ENCODE data around the gene CALN1. TPM values are rescaled to one million over a fixed set of nuclear protein-coding genes. Genes with fewer than 3 reads are reported as not detected.

The CALN1 gene
- total and polyA plus RNA-seq, 2 of the 8 experiments (the other 6 are each of a cell fraction or from before 2014, with no cell fraction given) = 6.4 to 15.2 TPM

DNA sequence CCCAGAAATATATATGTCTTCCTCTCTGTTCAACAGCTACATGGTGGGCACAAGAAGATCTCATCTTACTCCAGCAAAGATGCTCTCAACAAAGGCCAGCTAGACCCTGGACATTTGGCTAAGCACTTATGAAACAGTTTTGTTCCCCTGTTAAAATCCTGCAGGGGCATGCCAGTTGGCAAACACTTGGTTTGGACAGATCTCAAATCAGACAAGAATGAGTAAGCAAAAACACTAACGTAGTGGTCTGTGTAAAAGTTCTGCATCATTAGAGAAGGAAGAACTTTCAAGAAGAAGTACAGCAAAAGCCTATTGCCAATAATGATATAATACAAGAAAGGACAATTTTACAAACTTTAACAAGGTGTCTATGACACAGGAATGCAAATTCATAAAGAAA is 125.6 kb downstream of the CALN1 start:
- DNase-seq (ENCODE audit: low read depth in 1 of 2, low spot score in 2 of 2) = no peak
- H3K23ac ChIP-seq (ENCODE audit: insufficient read length) = no peak overlapping the region
- H3K9me3 ChIP-seq (ENCODE audit: insufficient read depth in 2 of 2, low read depth in 1 of 2, low read length in 1 of 2) = peaks cover 0 to 2% of the 10 kb centered on the region in 2 experiments; a peak in 2 of 4 replicates
- H3K9ac ChIP-seq (replicated peaks in 1 of 4; ENCODE audit: extremely low read depth in 1 of 4, low read depth in 3 of 4, low read length in 3 of 4) = no peak overlapping the region
- H3K23me2 ChIP-seq (ENCODE audit: low read depth, low read length) = no peaks in the 10 kb centered on the region
- H3K18ac ChIP-seq (ENCODE audit: extremely low read depth, low read length) = no peak overlapping the region
- FAIRE-seq = no peak
- no peak overlapping the region for H2BK120ac ChIP-seq (replicated peaks; ENCODE audit: low read depth, low read length)
- no peaks in the 10 kb centered on the region for H3K4me1 ChIP-seq (replicated peaks in 1 of 4; ENCODE audit: control insufficient read depth in 3 of 4, insufficient read depth in 4 of 4, low read length in 3 of 4)
- H3K79me1 ChIP-seq (ENCODE audit: low read depth, low read length) = no peaks in the 10 kb centered on the region; the same call in 1 of the 2 replicates
- H2BK15ac ChIP-seq (ENCODE audit: low read length) = no peak overlapping the region
- H3K36me3 ChIP-seq (ENCODE audit: control insufficient read depth in 2 of 4, insufficient read depth in 4 of 4, low read length in 3 of 4) = no peaks in the 10 kb centered on the region
- H3K27ac ChIP-seq (ENCODE audit: low read depth, low read length) = no peak overlapping the region
- H4K5ac ChIP-seq (ENCODE audit: insufficient read length, low read depth, low read length) = no peak overlapping the region
- H3K79me2 ChIP-seq (ENCODE audit: control insufficient read depth in 1 of 2, insufficient read depth in 2 of 2, low read length in 2 of 2) = no peaks in the 10 kb centered on the region
- no peak for TF ChIP-seq ASH2L (IDR thresholded peaks at IDR 0.05; ENCODE audit: low read length)
- no peak for TF ChIP-seq CTBP2 (IDR thresholded peaks at IDR 0.05; ENCODE audit: borderline replicate concordance, insufficient read depth, insufficient read length, low read length)
- no peak for TF ChIP-seq RNF2 (IDR thresholded peaks at IDR 0.05; ENCODE audit: borderline replicate concordance, low read depth, low read length, missing control alignments, poor library complexity, severe bottlenecking)
- TF ChIP-seq TBP (IDR thresholded peaks at IDR 0.05; ENCODE audit: low read depth, low read length) = no peak
- no peak for TF ChIP-seq CHD2 (IDR thresholded peaks at IDR 0.05; ENCODE audit: low read length)
- TF ChIP-seq MAFK (IDR thresholded peaks at IDR 0.05; ENCODE audit: low read depth, low read length) = no peak
- no peak for TF ChIP-seq SP2 (IDR thresholded peaks at IDR 0.05; ENCODE audit: low read length)
- no peak for TF ChIP-seq POLR2AphosphoS5 (IDR thresholded peaks at IDR 0.05; ENCODE audit: low read depth, low read length)
- TF ChIP-seq GTF2F1 (IDR thresholded peaks at IDR 0.05; ENCODE audit: borderline replicate concordance, low read depth, low read length) = no peak
- TF ChIP-seq RBBP5 (IDR thresholded peaks at IDR 0.05; ENCODE audit: borderline replicate concordance, low read depth, low read length) = no peak
- no peak for TF ChIP-seq KDM4A (IDR thresholded peaks at IDR 0.05; ENCODE audit: low read depth, low read length, severe bottlenecking)
- TF ChIP-seq TEAD4 (IDR thresholded peaks at IDR 0.05; ENCODE audit: low read depth, low read length) = no peak
- TF ChIP-seq JUN (IDR thresholded peaks at IDR 0.05; ENCODE audit: low read depth, low read length) = no peak
- no peak for TF ChIP-seq FOSL1 (IDR thresholded peaks at IDR 0.05; ENCODE audit: insufficient read depth, low read depth, low read length)
- H2BK5ac ChIP-seq (ENCODE audit: low read depth, low read length) = no peak overlapping the region
- no peak overlapping the region for H4K91ac ChIP-seq (replicated peaks; ENCODE audit: insufficient read length, low read length)
- no peak overlapping the region for H3K4me2 ChIP-seq (ENCODE audit: insufficient read depth in 1 of 2, low read depth in 2 of 2, low read length in 2 of 2)
- ChIA-PET POLR2A (ENCODE audit: partially characterized antibody) (interaction anchor here (0.6 kb wide), 1 partner anchor 358 kb away, joined by 3 read pairs; no protein-coding TSS in a partner anchor), CTCF (ENCODE audit: partially characterized antibody) (interaction anchor here (1.3 to 2.0 kb wide), 2 partner anchors 48 to 361 kb away, joined by 4 to 11 read pairs; no protein-coding TSS in a partner anchor)
- no peak overlapping the region for H3K4me3 ChIP-seq (ENCODE audit: extremely low read depth in 1 of 4, insufficient read depth in 2 of 4, low read depth in 3 of 4, low read length in 4 of 4)
- no peak overlapping the region for H2AFZ ChIP-seq (ENCODE audit: low read length)
- H2BK20ac ChIP-seq (ENCODE audit: low read length) = no peak overlapping the region
- H4K8ac ChIP-seq (ENCODE audit: extremely low read depth, insufficient read depth, low read length) = no peak overlapping the region
- H3K56ac ChIP-seq (replicated peaks; ENCODE audit: insufficient read length, low read depth, low read length) = no peak overlapping the region
- WGBS, 2 experiments (ENCODE audit: extremely low coverage in 1 of 2, insufficient coverage in 1 of 2, insufficient read length in 1 of 2, insufficient replicate concordance in 2 of 2, low coverage in 1 of 2, low lambda C conversion rate in 2 of 2, missing lambda C conversion rate in 1 of 2) = 92% methylated on average over 1 of the region's 1 CpG; no CpG with 5 or more reads in 1 of the 2 experiments
- no peak overlapping the region for H3K14ac ChIP-seq (ENCODE audit: insufficient read length)
- H3K4ac ChIP-seq (replicated peaks; ENCODE audit: insufficient read length, low read depth, low read length) = no peak overlapping the region
- H2BK12ac ChIP-seq (ENCODE audit: low read depth, low read length) = no peak overlapping the region
- H4K20me1 ChIP-seq (replicated peaks in 1 of 2; ENCODE audit: control insufficient read depth in 1 of 2, insufficient read depth in 2 of 2, low read length in 2 of 2) = no peaks in the 10 kb centered on the region
- no peaks in the 10 kb centered on the region for H3K27me3 ChIP-seq (replicated peaks in 1 of 4; ENCODE audit: control insufficient read depth in 3 of 4, extremely low read depth in 1 of 4, insufficient read depth in 3 of 4, low read length in 3 of 4)
- no peak overlapping the region for H2AK5ac ChIP-seq (ENCODE audit: low read depth, low read length)

Measured in H1 (cell line).